AG04449 (cell line): ENCODE measurements around the gene TXK.

Experiments
- CTCF ChIA-PET: fragments of 350-600 bp; formaldehyde crosslinking; extraction: SDS; loops from one replicate; lab custom pipeline; 2021; ENCODE audit warnings: antibody characterized with exemption; lab: Yijun Ruan, JAX
- POLR2A ChIA-PET: fragments of 400-600, 350-600 bp; formaldehyde crosslinking; extraction: SDS; loops from one replicate; lab custom pipeline; 2020; ENCODE audit warnings: antibody characterized with exemption, inconsistent platforms; lab: Yijun Ruan, JAX
- DNase-seq: peaks from one replicate; pipeline ENCODE4 v3.0.0-alpha.2; 2010; ENCODE audit warnings: low read depth, low spot score
- H3K4me3 ChIP-seq: 2 replicates; pipeline ENCODE4 v1.5.1; 2011; ENCODE audit warnings: low read depth, mild to moderate bottlenecking, control low read depth, low read length
- CTCF ChIP-seq: IDR thresholded peaks from one replicate; pipeline ENCODE4 v1.5.1; 2011; ENCODE audit warnings: mild to moderate bottlenecking, moderate library complexity, low read length, control low read depth, inconsistent platforms; ENCODE audit not compliant: insufficient read depth; ENCODE audit errors: missing control alignments

TXK gene

DNA sequence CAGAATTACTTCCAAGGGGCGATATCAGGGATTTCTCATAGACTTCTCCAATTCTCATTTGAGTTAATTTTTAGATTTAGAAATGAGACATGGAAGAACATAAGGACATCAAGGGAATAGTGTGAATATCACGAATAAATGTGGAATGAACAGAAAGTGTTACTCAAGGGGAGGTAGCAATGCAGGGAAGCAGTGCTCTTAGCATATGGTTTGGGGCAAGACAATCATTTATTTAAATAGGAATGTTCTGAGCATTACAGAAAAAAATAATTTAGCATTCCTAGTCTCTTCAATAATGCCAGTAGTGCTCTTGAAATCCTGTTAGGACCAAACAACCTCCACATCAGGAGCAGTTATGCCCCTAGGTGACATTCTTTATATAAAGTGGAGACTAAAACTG lies 55.6 kb downstream of the TXK start:
- no peak for DNase-seq
- ChIA-PET POLR2A (no interaction called here), CTCF (no interaction called here)
- no peak for TF ChIP-seq CTCF
- no peak overlapping the region for H3K4me3 ChIP-seq

DNA sequence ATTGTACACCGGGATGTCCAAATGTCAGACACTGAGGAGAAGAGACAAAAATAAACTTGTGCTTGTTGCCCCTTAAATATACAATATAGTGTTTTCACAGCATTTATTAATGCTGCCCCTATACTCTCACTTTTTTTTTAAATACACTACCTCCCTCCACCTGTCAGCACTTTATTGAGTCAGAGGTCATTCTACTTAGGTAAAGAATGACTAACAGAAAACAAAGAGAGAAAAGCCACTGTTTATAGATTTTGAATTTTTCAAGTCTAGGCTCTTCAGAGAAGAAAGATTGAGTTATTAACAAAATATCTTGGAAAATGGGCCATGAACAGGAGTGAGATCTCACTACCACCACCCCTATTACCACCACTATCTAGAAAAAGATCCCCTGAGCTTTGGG lies 59.4 kb downstream of the TXK start:
- DNase-seq, result no peak
- POLR2A ChIA-PET, result no interaction called here
- CTCF ChIA-PET, result interaction anchor here (0.9 to 1.3 kb wide), 3 partner anchors 15 to 55 kb away, joined by 3 to 5 read pairs (median 3); no protein-coding TSS in a partner anchor
- H3K4me3 ChIP-seq, result no peak overlapping the region
- TF ChIP-seq CTCF, result no peak

- ChIA-PET POLR2A (no interaction called here), CTCF (interaction anchor here (1.1 kb wide), 1 partner anchor 39 kb away, joined by 3 read pairs; no protein-coding TSS in a partner anchor)
- no peak overlapping the region for H3K4me3 ChIP-seq
- DNase-seq, result no peak
- TF ChIP-seq CTCF, result no peak
Observed at GRCh38 chr4:48073567-48074103, 60.4 kb downstream of the TXK start.

GRCh38 chr4:48071191-48071590 lies 62.9 kb downstream of the TXK start:
- DNase-seq, result no peak
- ChIA-PET CTCF (no interaction called here), POLR2A (no interaction called here)
- H3K4me3 ChIP-seq, result no peak overlapping the region
- TF ChIP-seq CTCF, result no peak

- POLR2A ChIA-PET, result no interaction called here
- CTCF ChIA-PET, result no interaction called here
- H3K4me3 ChIP-seq, result no peak overlapping the region
- TF ChIP-seq CTCF, result no peak
- DNase-seq, result no peak
Observed at GRCh38 chr4:48069026-48069425, 65.0 kb downstream of the TXK start.

- no peak for DNase-seq
- TF ChIP-seq CTCF, result no peak
- CTCF ChIA-PET, result no interaction called here
- POLR2A ChIA-PET, result no interaction called here
- H3K4me3 ChIP-seq, result no peak overlapping the region
Observed at GRCh38 chr4:48068182-48068581, 65.9 kb downstream of the TXK start.
